ENCODE data around the gene MON1B.

DNA sequence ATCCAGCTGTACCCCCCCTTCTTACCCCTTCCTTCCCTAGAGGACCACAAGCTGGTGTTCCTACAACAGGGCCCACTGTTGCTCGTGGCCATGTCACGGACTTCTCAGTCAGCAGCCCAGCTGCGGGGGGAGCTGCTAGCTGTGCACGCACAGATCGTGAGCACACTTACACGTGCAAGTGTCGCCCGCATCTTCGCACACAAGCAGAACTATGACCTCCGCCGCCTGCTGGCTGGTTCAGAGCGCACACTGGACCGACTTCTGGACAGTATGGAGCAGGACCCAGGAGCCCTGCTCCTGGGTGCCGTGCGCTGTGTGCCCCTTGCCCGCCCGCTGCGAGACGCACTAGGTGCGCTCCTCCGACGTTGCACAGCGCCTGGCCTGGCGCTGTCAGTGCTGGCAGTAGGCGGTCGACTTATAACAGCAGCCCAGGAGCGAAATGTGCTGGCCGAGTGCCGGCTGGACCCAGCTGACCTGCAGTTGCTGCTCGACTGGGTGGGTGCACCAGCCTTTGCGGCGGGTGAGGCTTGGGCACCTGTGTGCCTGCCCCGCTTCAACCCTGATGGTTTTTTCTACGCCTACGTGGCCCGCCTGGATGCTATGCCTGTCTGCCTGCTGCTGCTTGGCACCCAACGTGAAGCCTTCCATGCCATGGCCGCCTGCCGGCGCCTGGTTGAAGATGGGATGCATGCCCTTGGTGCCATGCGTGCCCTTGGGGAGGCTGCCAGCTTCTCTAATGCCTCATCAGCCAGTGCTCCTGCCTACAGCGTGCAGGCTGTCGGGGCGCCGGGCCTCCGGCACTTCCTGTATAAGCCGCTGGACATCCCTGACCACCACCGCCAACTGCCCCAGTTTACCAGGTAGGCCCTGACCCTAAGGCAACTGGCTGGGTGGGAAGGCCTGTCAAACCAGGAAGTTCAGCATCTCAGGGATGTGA is 3.6 kb downstream of the MON1B start:
- no peak for TF ChIP-seq TCF12 (IDR thresholded peaks at IDR 0.05; ENCODE audit: low read depth, low read length)
- TF ChIP-seq, protein P1, sequence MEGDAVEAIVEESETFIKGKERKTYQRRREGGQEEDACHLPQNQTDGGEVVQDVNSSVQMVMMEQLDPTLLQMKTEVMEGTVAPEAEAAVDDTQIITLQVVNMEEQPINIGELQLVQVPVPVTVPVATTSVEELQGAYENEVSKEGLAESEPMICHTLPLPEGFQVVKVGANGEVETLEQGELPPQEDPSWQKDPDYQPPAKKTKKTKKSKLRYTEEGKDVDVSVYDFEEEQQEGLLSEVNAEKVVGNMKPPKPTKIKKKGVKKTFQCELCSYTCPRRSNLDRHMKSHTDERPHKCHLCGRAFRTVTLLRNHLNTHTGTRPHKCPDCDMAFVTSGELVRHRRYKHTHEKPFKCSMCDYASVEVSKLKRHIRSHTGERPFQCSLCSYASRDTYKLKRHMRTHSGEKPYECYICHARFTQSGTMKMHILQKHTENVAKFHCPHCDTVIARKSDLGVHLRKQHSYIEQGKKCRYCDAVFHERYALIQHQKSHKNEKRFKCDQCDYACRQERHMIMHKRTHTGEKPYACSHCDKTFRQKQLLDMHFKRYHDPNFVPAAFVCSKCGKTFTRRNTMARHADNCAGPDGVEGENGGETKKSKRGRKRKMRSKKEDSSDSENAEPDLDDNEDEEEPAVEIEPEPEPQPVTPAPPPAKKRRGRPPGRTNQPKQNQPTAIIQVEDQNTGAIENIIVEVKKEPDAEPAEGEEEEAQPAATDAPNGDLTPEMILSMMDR (IDR thresholded peaks at IDR 0.05 in 2 of 3, conservative IDR thresholded peaks at IDR 0.05 in 1 of 3; ENCODE audit: control insufficient read depth in 2 of 3, extremely low read depth in 1 of 3, insufficient read depth in 1 of 3, low read depth in 3 of 3, low read length in 3 of 3): no peak
- TF ChIP-seq GABPA (IDR thresholded peaks at IDR 0.05; ENCODE audit: low read depth): no peak
- TF ChIP-seq ZNF384 (IDR thresholded peaks at IDR 0.05; ENCODE audit: borderline replicate concordance, low read depth, low read length): no peak

Data from GM12878 (cell line).